Measurements from ENCODE around the gene CCNI2. TPM values are rescaled to one million over a fixed set of nuclear protein-coding genes. Genes with fewer than 3 reads are reported as not detected.
A peak's percentile ranks its signal among the peaks of the same experiment; 100 is the strongest.

Gene CCNI2
- total RNA-seq, 1 donor: 1.2 TPM

DNA sequence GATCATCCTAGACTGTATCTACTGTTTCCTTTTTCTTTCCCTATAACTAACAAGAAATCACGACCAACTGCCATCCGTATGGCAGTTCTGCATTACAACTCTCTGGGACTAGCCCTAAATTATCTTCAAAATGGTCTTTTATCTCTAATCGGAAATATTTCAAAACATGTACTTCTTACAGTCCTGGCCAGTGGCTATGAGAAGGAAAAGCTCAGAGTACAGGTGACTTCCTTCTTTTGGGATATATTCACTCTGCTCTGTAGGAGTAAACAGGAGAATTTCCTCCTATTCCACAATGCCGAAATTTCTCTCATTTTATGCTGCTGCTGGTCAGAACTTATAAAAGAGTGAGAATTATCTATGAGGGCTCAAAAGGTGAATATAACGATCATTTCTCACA, 31.6 kb downstream of the CCNI2 start:
- no peak for DNase-seq (ENCODE audit: low read depth)
- TF ChIP-seq, protein P1, sequence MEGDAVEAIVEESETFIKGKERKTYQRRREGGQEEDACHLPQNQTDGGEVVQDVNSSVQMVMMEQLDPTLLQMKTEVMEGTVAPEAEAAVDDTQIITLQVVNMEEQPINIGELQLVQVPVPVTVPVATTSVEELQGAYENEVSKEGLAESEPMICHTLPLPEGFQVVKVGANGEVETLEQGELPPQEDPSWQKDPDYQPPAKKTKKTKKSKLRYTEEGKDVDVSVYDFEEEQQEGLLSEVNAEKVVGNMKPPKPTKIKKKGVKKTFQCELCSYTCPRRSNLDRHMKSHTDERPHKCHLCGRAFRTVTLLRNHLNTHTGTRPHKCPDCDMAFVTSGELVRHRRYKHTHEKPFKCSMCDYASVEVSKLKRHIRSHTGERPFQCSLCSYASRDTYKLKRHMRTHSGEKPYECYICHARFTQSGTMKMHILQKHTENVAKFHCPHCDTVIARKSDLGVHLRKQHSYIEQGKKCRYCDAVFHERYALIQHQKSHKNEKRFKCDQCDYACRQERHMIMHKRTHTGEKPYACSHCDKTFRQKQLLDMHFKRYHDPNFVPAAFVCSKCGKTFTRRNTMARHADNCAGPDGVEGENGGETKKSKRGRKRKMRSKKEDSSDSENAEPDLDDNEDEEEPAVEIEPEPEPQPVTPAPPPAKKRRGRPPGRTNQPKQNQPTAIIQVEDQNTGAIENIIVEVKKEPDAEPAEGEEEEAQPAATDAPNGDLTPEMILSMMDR (IDR thresholded peaks at IDR 0.05; ENCODE audit: insufficient read depth, low read length): no peak
- H3K4me3 ChIP-seq (ENCODE audit: low read depth, low read length): no peak overlapping the region

DNA sequence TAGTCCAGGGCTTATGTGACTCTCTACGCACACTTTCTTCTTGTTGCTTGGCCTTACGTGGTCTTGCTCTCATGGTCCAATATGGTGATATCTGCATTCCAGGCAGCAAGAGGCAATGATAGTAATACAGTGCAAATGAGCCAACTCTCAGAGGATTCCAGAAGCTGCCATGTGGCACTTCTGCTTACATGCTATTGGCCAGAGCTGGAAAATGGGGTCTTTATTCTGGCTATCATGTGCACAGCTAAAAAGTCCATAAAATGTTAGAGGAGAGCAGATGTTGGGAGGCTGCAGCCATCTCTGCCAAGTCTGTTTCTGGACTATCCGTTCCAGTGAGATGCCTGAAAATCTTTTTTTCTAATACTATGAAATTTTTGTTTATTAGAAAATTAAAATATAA, 32.7 kb downstream of the CCNI2 start:
- TF ChIP-seq, protein P1 (IDR thresholded peaks at IDR 0.05; ENCODE audit: insufficient read depth, low read length): no peak
- no peak for DNase-seq (ENCODE audit: low read depth)

DNA sequence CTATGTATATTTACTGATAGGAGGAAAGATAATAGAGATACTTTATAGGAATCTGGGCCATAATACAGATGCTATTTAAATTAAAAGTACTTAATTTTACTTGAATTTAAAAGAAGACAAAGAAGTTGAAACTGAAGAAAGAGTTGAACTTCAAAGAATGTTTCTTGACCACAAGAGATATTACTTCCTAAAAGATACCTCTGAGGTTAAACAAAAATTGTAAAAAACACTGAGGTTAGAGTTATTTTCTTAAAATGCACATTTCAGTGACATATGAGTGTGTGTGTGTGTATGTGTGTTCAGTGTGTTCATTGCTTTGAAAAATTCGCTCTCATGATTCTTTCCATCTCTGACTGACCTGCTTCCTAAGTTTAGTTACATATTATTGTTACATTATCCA, 33.4 kb downstream of the CCNI2 start:
- TF ChIP-seq, protein P1 (IDR thresholded peaks at IDR 0.05; ENCODE audit: insufficient read depth, low read length): no peak
- no peak overlapping the region for H3K4me3 ChIP-seq (ENCODE audit: low read depth, low read length)
- DNase-seq (ENCODE audit: low read depth): no peak

More for the DNA sequence above, 32.7 kb downstream of the CCNI2 start:
- no peak overlapping the region for H3K4me3 ChIP-seq (ENCODE audit: low read depth, low read length)

DNA sequence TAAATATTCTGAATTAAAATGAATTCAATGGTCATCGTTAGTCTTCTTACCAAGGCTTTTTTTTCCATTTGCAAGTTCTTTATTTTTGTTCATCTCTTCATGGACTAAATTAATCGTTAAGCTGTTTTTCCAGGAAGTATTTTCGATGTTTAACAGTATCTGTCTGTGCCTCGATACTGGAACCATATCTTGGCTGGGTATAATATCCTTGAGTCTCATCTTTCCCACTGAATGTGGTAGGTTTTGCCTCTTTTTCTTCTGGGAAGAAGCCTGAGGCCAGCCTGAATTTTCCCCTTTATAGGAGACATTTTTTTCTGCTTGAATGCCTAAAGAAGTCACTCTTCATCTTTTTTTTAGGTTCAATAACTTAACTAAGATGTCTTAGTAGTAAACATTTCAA, 33.8 kb downstream of the CCNI2 start:
- DNase-seq (ENCODE audit: low read depth): no peak
- TF ChIP-seq, protein P1 (IDR thresholded peaks at IDR 0.05; ENCODE audit: insufficient read depth, low read length): no peak
- H3K4me3 ChIP-seq (ENCODE audit: low read depth, low read length): no peak overlapping the region

DNA sequence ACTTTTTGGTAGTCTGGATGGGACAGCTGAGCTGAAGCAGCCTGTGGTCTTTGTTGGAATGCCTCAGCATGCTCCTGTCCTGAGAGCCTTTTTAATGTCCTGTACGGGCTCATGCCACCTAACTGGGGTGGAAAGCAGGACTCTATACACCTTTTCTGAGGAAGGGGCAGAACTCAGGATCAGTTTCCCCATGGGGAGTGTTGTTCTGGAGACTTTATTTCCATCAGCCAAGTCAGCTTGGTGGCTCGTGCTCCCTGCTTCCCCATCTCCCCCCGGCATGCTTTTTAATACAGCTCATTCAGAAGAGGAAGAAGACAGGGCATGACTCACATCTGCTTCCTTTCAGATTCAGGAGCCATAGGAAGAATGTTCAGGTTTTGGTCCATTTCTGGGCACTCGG, 34.9 kb downstream of the CCNI2 start:
- H3K4me3 ChIP-seq (ENCODE audit: low read depth, low read length): no peak overlapping the region
- peak; percentile 38 for DNase-seq (ENCODE audit: low read depth)
- TF ChIP-seq, protein P1 (IDR thresholded peaks at IDR 0.05; ENCODE audit: insufficient read depth, low read length): no peak

DNA sequence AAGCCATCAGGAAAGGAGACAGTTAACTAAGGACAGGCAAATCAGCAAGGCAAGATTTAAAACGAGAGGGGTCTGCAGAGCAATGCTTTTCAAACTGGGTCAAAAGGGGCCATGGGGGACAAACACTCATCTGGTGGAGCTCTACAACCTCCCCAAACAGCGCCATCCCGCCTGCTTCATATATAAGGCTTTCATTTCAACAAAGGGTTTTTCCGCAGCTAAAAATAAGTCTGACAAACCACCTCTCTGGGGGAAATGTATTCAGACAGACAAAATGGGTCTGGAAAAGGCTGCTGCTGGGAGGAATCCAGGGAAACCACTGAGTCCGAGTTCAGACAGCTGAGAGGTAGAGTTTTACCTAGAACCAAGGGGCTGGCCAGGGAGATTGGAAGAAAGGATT, 38.1 kb downstream of the CCNI2 start:
- DNase-seq (ENCODE audit: low read depth): no peak
- TF ChIP-seq, protein P1 (IDR thresholded peaks at IDR 0.05; ENCODE audit: insufficient read depth, low read length): no peak

DNA sequence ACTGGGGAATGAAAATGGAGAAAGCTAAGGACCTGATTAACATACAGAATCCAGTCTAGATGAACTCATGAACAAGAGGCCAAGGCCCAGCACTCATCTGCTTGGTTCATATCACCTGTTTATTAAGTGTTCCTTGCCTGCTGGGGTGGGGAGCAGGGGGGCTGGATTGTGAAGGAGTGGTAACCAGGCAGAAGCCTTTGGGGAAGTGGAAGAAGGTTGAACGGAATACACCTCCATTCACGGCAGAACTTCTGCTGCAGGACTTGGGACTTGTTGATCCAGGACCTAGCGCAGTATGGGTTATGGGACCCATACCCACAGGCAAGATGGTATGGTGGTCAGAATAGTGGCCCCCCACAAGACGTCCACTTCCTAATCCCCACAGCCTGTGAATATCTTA, 38.6 kb downstream of the CCNI2 start:
- DNase-seq (ENCODE audit: low read depth): no peak
- TF ChIP-seq, protein P1 (IDR thresholded peaks at IDR 0.05; ENCODE audit: insufficient read depth, low read length): no peak
- H3K4me3 ChIP-seq (ENCODE audit: low read depth, low read length): no peak overlapping the region

More for the DNA sequence above, 38.1 kb downstream of the CCNI2 start:
- no peak overlapping the region for H3K4me3 ChIP-seq (ENCODE audit: low read depth, low read length)
